Left renal cortex interstitium (tissue), 4 donors: ENCODE data around the gene KYAT1. TPM values are rescaled to one million over a fixed set of nuclear protein-coding genes. Genes with fewer than 3 reads are reported as not detected.

Experiments used
- DNase-seq, 4 donors: peaks; one replicate each; pipeline ENCODE4 v3.0.0-alpha.2; 2013; ENCODE audit warnings: low read depth in 4 of 4, low spot score in 2 of 4, missing footprints in 1 of 4
- polyA plus RNA-seq, 4 donors: library from polyadenylated mRNA; unstranded; fragments of 120-200 nt; gene quantifications; one replicate each; pipeline ENCODE4 v1.2.1, GENCODE V29; 2013; ENCODE audit not compliant: insufficient read length in 4 of 4

Gene KYAT1
- polyA plus RNA-seq, 4 donors = 17.0 to 31.0 (median 25.5) TPM

DNA sequence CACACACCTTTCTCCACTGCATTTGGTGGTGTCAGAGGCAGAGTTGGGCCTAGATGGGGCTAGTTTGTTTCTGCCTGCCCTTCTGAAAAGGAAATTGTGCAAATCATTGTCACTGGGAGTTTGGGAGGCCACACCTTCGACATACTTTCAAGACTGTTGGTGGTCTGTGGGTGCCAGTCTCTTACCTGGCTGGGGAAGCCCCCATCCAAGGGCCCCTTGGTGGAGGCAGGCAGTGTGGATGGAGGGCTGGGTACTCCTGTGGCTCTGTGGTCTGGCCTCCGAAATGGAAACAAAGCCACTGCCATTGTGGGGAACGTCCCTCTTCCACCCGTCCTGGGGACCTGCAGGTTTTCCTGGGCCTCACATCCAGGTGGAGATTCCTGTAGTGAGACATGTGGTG is 28.1 kb upstream of the KYAT1 start:
- DNase-seq = no peak

DNA sequence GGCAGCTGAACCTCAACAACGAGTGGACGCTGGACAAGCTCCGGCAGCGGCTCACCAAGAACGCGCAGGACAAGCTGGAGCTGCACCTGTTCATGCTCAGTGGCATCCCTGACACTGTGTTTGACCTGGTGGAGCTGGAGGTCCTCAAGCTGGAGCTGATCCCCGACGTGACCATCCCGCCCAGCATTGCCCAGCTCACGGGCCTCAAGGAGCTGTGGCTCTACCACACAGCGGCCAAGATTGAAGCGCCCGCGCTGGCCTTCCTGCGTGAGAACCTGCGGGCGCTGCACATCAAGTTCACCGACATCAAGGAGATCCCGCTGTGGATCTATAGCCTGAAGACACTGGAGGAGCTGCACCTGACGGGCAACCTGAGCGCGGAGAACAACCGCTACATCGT is 26.6 kb upstream of the KYAT1 start:
- no peak for DNase-seq

DNA sequence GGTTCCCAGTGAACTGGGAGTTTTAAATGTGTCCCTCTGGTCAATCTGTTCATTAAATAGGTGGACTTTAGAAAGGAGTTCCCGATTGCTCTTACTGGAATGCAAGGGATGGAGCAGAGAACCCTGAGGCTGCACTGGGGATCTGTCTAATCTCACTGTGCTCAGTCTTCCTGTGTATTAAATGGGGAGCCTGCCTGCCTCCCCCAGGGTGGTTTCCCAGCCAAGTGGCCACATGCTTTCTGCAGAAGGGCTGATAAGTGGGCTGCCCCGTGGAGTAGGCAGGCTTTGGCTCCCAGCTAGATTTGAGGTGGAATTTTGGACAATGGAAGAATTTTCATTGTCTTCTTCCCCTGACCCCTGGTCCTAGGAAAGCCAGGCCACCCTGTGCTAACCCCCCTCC is 25.0 kb upstream of the KYAT1 start:
- DNase-seq = no peak

DNA sequence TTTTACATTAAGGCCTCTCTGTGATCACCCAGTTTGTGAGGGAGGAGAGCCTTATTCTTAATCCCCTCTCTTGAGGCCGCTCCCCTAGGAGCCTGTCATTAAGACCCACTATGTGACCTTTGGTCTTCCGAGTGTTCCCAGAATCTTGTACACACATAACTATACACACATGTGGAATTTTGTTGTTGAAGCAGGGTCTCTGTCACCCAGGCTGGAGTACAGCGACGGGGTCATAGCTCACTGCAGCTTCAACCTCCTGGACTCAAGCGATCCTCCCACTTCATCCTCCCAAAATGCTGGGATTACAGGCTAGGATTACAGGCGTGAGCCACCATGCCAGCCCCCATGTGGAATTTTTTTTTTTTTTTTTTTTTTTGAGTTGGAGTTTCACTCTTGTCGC is 24.2 kb upstream of the KYAT1 start:
- DNase-seq = no peak

DNA sequence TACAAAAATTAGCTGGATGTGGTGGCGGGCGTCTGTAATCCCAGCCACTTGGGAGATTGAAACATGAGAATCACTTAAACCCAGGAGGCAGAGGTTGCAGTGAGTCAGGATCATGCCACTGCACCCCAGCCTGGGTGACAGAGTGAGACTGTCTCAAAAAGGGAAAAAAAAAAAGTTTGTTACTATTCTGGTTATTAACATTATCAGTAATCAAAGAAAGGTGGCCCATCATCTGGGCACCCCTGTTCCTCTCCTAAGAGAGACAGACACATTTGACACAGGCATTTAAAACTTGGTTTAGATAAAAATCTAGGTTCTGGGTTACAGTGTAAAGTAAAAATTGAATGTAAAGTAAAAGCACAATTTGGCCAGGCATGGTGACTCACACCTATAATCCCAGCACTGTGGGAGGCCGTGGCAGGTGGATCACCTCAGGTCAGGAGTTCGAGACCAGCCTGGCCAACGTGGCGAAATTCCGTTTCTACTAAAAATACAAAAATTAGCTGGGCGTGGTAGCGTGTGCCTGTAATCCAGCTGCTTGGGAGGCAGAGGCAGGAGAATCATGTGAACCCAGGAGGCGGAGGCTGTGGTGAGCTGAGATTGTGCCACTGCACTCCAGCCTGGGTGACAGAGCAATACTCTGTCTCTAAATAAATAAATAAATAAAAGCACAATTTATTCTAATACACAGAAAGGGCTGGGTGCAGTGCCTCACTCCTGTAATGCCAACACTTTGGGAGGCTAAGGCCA is 22.3 kb upstream of the KYAT1 start:
- DNase-seq = no peak

DNA sequence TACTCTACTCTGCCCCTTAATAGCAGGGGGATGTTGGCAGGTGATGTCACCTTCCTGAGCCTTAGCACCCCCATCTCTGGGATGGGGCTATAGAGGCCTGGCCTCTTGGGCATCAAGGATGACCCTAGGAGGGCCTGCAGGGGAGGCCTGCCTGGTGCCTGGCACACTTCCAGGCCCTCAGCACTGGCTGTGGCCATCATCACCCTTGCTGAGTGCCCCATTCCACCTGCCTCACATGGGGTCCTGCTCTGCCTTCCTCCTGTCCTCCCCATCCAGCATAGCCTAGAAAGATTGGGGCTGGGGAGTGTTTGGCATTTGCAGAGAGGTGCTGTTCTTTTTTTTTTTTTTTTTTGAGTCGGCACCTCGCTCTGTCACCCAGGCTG is 21.3 kb upstream of the KYAT1 start:
- DNase-seq = no peak

DNA sequence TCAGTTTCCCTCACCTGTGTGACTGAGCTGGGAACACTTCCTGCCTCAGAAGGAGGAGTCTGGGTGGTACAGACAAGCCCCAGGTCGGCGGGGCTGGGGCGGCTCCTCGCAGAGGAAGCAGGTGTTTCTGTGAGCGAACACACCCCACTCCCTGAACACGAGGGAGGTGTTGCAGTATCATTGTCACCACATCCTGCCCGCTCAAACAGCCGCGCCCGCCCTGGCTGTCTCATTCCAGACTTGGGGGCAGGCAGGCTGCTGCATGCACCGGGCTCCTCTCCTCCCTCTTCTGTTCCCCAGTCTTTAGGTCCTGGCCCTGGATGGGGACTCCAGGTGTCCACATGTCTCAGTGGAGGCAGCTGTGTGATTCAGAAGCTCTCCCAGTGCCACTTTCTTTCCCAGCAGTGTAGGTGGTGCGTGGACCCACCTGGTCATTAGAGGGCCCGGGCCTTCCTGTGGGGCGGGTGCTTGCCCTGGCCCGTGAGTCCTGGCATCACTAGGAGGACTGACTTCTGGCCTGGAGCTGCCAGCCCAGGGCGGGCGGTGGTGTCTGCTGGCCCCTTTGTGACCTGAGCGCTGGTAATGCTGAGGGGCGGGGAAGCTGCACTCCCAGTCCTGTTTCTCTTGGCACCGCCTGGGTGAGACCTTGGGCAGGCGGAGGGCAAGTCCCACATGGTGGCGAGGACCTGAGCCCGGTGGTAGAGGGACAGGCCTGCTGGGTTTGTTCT is 20.8 kb upstream of the KYAT1 start:
- no peak for DNase-seq

DNA sequence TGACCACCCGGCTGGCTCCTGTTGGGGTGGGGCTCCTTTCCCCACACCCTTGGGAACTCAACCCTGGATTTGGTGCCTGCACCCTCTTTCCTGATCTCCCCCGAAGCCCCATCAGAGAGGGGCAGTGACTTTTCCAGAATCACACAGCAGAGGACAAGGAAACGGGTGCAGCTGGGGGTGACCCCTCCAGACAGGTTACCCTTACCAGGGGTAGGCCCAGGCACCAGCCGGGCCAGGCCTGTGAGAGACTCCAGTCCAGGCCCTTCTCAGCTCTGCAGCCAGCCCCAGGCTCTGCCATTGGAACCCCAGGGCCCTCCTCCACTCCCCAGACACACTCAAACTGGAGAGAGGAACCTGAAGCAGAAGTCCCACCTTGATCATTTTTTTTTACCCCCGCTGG is 20.1 kb upstream of the KYAT1 start:
- DNase-seq = no peak

DNA sequence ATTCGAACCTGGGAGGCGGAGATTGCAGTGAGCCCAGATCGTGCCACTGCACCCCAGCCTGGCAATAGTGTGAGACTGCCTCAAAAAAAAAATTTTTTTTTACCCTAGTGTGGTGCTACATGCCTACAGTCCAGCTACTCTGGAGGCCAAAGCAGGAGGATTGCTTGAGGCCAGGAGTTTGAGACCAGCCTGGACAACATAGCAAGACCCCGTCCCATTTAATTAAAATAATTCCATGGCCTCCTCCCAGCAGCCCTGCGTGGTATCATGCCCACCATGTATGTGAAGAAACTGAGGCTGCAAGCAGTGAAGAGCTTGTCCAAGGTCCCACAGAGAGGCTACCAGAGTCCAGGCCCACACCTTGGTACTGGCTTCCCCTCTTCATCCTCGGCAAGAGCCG is 19.6 kb upstream of the KYAT1 start:
- DNase-seq = no peak

DNA sequence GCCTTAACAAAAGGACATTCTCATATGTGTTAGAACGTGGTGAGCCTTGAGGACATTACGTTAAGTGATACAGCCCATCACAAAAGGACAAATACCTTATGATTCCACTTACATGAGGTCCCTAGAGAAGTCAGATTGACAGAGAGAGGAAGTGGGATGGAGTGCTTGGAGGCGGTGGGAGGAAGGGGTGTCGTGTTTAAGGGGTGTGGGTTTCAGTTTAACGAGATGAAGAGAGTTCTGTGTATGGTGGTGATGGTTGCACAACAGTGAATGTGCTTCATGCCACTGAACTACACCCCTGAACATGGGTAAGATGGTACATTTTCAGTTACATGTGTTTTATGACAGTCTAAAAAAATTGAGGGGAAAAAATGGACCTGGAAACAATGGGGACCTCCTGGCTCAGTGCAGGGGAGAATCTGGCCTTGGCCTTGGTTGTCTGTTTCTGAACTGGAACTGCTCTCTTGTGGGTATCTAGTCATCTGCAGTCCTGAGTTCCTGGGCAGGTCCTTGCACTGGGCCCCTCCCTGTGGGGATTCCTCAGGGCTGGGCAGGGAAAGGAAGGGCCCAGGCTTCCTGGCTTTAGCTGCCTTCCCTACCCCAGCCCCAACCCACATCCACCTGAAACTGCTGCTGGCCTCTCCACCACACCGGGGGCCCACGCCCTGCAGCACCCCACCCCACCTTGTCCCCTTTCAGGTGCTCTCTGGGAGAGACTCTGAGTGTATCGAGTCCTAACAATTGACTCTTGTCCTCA is 18.0 kb upstream of the KYAT1 start:
- no peak for DNase-seq

DNA sequence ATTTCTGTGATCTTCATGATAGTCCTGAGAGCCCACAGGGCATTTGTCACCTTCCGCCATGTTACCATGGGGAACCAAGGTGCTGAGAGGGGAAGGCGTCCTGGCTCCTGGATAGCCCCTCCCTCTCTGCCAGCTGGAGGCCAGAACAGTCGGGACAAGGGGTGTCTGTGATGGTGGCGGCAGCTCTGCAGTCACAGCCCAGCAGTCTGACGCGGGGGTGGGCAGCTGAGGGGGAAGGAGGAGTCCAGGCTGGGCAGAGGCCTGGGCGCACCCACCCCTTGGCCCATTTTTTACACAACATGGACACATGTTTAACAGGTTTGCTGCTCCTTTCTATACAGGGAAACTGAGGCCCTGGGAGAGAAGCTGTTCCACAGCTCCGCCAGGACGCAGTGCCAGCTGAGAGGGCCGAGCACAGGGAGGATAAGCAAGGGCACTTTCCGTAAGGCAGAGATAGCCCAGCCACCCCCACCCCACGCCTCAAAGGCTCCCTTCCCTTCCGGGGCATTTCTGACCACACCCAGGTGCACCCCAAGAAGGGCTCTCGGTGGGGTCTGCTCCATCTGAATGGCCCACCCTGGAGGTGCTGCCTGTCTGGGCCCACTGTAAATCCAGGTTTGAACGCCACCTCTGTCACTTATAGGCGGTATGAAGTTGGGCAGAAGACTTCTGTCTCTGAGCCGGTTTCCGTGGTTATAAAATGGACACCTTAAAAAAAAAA is 17.3 kb upstream of the KYAT1 start:
- no peak for DNase-seq

DNA sequence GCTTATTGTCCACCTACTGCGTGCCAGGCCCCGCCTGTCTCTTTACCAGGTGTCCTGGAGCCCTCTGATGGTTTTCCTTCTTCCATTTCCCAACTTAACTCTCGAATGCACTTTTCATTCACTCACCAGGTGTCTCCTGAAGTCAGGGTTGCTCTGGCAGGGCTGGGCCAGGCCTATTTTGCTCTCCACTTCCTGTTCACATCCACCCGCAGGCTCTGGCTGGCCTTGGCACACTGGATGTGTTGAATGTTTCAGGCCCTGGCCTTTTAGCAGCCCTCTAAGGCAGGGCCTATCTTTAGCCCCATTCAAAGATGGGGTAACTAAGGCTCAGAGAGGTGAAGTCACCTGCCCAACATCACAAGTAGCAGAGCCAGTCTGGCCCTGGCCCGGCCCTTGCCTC is 16.6 kb upstream of the KYAT1 start:
- DNase-seq = no peak

DNA sequence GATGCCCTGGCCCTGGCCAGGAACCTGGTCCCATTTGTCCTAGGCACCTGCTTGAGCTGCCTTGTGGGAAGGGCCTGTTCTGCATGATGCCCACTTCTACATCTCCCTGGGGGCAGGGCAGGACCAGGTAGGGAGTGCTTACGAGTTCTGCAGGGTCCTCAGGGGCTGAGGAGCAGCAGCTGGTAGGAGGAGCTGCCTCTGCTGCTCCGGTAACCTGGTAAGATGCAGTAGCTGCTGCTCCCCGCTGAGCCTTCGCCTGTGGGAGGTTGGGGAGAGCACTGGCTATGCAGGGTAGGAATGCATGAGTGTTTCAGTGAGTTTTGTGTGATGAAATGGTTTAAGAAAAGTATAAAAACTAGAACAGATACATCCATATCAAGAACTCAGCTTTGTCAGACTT is 13.8 kb upstream of the KYAT1 start:
- DNase-seq = no peak

DNA sequence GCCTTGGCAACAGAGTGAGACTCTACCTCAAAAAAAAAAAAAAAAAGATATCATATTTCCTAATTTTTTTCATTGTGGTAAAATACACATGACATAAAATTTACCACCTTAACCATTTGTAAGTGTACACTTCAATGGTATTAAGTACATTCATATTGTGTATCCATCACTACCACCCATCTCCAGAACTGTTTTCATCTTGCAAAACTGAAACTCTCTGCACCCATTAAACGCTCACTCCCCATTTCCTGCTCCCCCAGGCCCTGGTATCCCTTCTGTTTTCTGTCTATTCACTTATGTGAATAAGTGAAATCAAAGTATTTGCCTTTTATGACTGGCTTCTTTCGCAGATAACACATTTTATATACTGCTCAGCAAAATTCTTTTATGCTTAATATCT is 13.0 kb upstream of the KYAT1 start:
- DNase-seq = no peak

DNA sequence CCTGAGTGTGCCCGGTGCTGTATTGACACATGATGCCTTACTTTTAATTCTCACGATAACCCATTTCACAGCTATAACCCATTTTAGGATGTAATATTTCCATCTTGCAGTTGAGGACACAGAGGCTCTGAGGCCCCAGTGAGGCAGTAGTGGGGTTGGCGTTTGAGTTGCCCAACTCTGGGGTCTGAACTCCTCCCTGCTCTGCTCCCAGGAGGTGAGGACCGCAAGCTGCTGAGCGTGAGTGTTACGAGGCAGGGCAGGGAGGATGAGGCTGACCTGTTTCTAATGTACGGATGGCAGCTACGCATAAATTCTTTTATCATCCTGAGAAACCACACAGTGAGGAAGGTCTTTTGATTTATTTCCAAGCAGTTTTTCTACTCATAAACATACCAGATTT is 11.6 kb upstream of the KYAT1 start:
- no peak for DNase-seq

DNA sequence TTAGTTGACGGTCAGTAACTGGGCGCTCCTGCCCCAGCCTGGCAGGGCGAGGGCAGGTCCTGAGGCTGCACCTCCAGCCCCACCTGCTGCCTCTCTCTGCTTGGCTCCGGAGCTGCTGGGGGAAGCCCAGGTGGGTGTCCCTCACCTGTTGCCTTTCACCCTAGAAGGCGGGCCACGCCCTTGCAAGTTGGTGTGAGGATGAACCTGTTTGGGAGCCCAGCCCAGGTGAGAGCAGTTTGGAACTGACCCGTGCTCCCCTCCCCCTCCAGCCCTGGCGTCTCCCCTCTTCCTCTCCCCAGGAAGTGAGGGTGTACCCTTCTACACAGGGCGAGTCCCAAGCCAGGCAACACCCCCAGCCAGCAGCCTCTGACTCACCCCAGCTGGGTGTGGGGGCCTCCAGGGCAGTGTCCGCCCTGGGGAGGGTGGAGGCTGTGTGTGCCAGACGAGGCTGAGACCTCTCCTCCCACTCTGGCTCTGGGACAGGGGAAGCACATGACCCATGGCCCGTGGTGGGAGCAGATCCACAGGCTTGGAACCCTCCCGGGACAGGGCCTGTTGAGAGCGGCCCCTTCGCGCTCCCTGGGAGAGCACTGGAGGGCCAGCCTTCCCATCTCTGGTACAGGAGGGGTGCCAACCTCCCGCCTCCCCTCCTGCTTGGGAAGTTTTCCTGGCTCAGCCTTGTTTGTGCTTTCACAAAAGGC is 10.6 kb upstream of the KYAT1 start:
- no peak for DNase-seq

DNA sequence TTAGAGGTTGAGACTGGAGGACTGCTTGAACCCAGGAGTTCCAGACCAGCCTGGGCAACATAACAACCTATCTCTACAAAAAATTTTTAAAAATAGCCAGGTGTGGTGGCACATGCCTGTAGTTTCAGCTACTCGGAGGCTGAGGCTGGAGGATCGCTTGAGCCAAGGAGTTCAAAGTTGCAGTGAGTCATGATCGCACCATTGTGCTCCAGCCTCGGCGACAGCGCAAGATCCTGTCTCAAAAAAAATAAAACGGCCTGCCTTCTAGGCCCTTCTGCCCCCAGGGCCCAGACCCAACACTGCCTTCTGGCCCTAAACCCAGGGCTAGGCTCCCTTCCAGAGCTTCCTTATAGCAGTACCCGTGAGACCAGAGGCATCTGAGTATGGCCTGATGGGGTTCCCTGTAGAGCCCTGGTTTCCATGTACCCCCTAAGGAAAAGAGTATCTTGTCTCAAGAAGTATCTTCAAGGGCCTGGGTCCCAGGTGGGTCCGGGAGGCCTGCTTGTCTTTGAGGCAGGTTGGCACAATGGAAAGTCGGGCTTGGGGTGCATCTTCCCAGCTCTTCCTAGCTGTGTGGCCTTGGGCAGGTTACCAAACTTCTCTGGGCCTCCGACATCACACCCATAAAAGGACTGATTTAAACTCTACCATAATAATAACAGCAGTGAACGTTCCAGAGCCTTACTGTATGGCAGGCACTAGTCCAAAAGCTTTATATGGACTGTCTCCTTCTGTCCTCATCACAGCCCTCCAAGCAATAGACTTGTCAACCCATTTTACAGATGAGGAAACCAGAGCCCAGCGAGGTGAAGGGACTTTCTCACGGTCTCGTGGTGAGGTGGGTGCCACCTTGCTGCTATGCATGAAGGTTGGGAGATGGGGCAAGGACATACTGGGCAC is 9.8 kb upstream of the KYAT1 start:
- DNase-seq = no peak

DNA sequence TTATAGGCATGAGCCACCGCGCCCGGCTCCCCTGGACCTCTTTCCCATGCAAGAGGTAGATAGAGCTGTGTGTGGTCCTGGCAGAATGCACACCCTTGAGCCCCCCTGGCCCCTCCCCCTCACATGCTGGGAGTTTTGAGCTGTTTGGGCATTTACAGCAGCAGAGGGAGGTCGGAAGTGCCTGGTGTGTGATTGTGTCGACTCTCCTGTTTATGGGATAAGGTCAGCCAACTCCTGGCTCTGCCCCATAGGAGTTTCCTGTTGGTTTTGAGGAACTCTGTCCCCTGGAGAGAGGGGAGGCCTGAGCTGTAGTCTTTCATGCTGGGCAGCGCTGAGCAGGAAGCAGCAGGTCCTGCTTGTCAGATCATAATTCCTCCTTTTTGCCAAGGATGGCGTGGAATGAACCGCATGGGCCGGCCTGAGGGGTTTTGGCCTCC is 6.2 kb upstream of the KYAT1 start:
- DNase-seq = no peak

DNA sequence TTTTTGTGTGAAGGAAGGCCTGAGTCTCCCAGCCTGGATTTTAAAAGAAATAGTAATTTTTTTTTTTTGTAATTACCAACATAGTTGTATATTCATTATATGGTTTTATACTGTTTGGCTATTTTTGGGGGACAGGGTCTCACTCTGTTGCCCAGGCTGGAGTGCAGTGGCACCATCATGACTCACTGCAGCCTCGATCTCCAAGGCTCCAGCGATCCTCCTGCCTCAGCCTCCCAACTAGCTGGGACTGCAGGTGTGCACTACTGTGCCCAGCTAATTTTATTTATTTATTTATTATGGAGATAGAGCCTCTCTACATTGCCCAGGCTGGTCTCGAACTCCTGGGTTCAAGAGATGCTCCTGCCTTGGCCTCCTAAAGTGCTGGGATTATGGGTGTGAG is 5.3 kb upstream of the KYAT1 start:
- DNase-seq = no peak
